Measurements from ENCODE around the gene CACNA2D2.

- TF ChIP-seq CTCF (IDR thresholded peaks at IDR 0.05) (no peak), POLR2A (IDR thresholded peaks at IDR 0.05) (no peak)
Observed at GRCh38 chr3:50447290-50447840, 56.1 kb downstream of the CACNA2D2 start.

Data from body of pancreas (tissue), 4 donors.